ENCODE results near the gene ZMPSTE24. TPM values are rescaled to one million over a fixed set of nuclear protein-coding genes. Genes with fewer than 3 reads are reported as not detected.

Gene ZMPSTE24
- total RNA-seq (2022; extraction: Qiagen RNA extraction; ENCODE audit: low read depth): 36.2 to 47.5 TPM (median 42.9 TPM) in 5 replicates

GRCh38 chr1:40257688-40258444 lies at the start of gene ZMPSTE24:
Gene ZMPSTE24 (plus strand): TSS chr1:40258236. CDS start chr1:40258272, 36 bp downstream.

GRCh38 chr1:40247655-40248054 lies 10.4 kb upstream of the ZMPSTE24 start, which contains the start of gene TMCO2:
Gene TMCO2 (plus strand): TSS chr1:40247937. CDS start chr1:40247994, 57 bp downstream.

GRCh38 chr1:40316595-40317393 lies 58.8 kb downstream of the ZMPSTE24 start, which contains the start of gene COL9A2:
Gene COL9A2 (minus strand): TSS chr1:40317286. CDS start chr1:40317197, 89 bp downstream.

Other genes starting within 250 kb of the ZMPSTE24 start
- gene CAP1, start 217.5 kb upstream of the ZMPSTE24 start, total RNA-seq (2022; extraction: Qiagen RNA extraction; ENCODE audit: low read depth): 208 to 265 TPM (median 230 TPM) in 5 replicates
- gene PPT1, start 161.0 kb upstream of the ZMPSTE24 start, total RNA-seq (2022; extraction: Qiagen RNA extraction; ENCODE audit: low read depth): 63.0 to 79.8 TPM (median 71.1 TPM) in 5 replicates
- 5.4 to 7.4 TPM (median 6.8 TPM) in 5 replicates for gene RLF, start 96.8 kb upstream of the ZMPSTE24 start, total RNA-seq (2022; extraction: Qiagen RNA extraction; ENCODE audit: low read depth)
- not detected in 5 replicates for gene TMCO2, start 10.3 kb upstream of the ZMPSTE24 start, total RNA-seq (2022; extraction: Qiagen RNA extraction; ENCODE audit: low read depth)
- gene COL9A2, start 59.0 kb downstream of the ZMPSTE24 start, total RNA-seq (2022; extraction: Qiagen RNA extraction; ENCODE audit: low read depth): 0.14 to 0.49 TPM (median 0.19 TPM) in 5 replicates
- 9.6 to 11.0 TPM (median 10.1 TPM) in 5 replicates for gene SMAP2, start 115.5 kb downstream of the ZMPSTE24 start, total RNA-seq (2022; extraction: Qiagen RNA extraction; ENCODE audit: low read depth)
- gene ZFP69B, start 192.2 kb downstream of the ZMPSTE24 start, total RNA-seq (2022; extraction: Qiagen RNA extraction; ENCODE audit: low read depth): 1.5 to 2.4 TPM (median 2.3 TPM) in 5 replicates
- not detected in 5 replicates for gene ZFP69, start 219.1 kb downstream of the ZMPSTE24 start, total RNA-seq (2022; extraction: Qiagen RNA extraction; ENCODE audit: low read depth)

Measured in A549 treated with DMSO at 1 μM for 4 hours (cell line).